ENCODE measurements around the gene DDX53.

Gene DDX53

GRCh38 chrX:22958250-22958649 lies 41.5 kb upstream of the DDX53 start:
- Histone ChIP-seq H3K4me3 (replicated peaks; ENCODE audit: insufficient read depth, low read length) (no peak overlapping the region), H3K27ac (replicated peaks) (no peak overlapping the region), H3K27me3 (ENCODE audit: insufficient read depth, poor library complexity, severe bottlenecking) (no peaks in the 10 kb centered on the region)
- DNase-seq (ENCODE audit: low read depth in 1 of 2, low spot score in 1 of 2): no peak
- TF ChIP-seq CTCF (IDR thresholded peaks at IDR 0.05; ENCODE audit: insufficient read depth, low read length) (no peak), REST (IDR thresholded peaks at IDR 0.05; ENCODE audit: insufficient replicate concordance, low read depth) (no peak), GABPA (IDR thresholded peaks at IDR 0.05; ENCODE audit: low read depth) (no peak), SPI1 (IDR thresholded peaks at IDR 0.05; ENCODE audit: borderline replicate concordance, low read depth) (no peak), POLR2AphosphoS5 (IDR thresholded peaks at IDR 0.05; ENCODE audit: low read depth) (no peak)

DNA sequence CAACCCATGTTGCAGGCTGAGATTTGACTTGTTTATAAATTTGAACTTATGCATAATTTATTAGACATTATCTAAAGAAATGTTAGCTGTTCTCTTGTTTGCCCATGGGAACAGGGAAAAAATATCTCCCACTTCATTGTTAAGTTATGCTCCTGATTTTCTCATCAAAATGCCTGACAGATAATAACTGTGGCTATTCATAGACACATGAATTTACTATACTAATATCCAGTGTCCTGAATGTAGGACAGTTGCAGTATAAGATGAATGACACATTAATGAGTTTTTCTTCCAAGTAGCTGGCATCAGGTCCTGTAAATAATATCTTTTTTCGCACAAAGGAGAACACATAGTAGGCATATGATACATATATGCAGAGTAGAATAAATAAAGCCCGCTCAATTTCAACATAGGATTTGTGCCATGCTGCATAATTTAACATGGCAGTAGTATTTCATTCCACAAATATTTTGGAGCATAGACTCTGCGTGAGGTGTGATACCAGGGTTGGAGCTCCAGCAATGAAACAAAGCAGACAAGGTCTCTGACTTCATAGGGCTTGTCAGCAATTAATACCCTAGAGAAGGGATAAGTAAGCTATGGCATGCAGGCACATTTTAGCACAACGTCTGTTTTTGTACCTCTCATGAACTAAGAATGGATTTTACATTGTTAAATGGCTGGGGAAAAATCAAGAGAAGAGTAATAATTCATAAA lies 40.4 kb upstream of the DDX53 start:
- TF ChIP-seq POLR2AphosphoS5 (IDR thresholded peaks at IDR 0.05; ENCODE audit: low read depth): no peak
- no peak for TF ChIP-seq GABPA (IDR thresholded peaks at IDR 0.05; ENCODE audit: low read depth)
- TF ChIP-seq CTCF (IDR thresholded peaks at IDR 0.05; ENCODE audit: insufficient read depth, low read length): no peak
- TF ChIP-seq SPI1 (IDR thresholded peaks at IDR 0.05; ENCODE audit: borderline replicate concordance, low read depth): no peak
- no peak for TF ChIP-seq REST (IDR thresholded peaks at IDR 0.05; ENCODE audit: insufficient replicate concordance, low read depth)
- DNase-seq (ENCODE audit: low read depth in 1 of 2, low spot score in 1 of 2): no peak
- Histone ChIP-seq H3K27me3 (ENCODE audit: insufficient read depth, poor library complexity, severe bottlenecking) (no peaks in the 10 kb centered on the region), H3K4me3 (replicated peaks; ENCODE audit: insufficient read depth, low read length) (no peak overlapping the region), H3K27ac (replicated peaks) (no peak overlapping the region)

DNA sequence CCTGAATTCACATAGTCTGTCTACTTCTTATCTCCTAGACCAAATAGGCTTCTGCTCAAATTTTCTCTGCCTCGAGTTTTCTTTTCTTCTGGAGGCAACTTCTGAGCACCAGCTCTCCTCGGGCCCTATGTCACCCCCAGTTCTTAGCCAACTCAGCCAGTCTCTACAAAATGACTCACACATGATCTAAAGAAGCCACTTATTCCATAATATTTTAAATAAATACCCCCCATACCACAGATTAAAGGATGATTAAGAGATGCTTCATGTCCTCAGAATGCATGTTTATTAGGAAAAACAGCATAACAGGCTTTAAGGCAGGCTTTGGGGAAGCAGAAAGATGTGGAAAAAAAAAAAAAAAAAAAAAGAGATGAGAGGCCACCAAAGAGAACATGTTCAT lies 36.6 kb upstream of the DDX53 start:
- Histone ChIP-seq H3K27ac (replicated peaks) (no peak overlapping the region), H3K4me3 (replicated peaks; ENCODE audit: insufficient read depth, low read length) (no peak overlapping the region), H3K27me3 (ENCODE audit: insufficient read depth, poor library complexity, severe bottlenecking) (no peaks in the 10 kb centered on the region)
- no peak for TF ChIP-seq SPI1 (IDR thresholded peaks at IDR 0.05; ENCODE audit: borderline replicate concordance, low read depth)
- no peak for TF ChIP-seq POLR2AphosphoS5 (IDR thresholded peaks at IDR 0.05; ENCODE audit: low read depth)
- no peak for TF ChIP-seq CTCF (IDR thresholded peaks at IDR 0.05; ENCODE audit: insufficient read depth, low read length)
- TF ChIP-seq GABPA (IDR thresholded peaks at IDR 0.05; ENCODE audit: low read depth): no peak
- no peak for TF ChIP-seq REST (IDR thresholded peaks at IDR 0.05; ENCODE audit: insufficient replicate concordance, low read depth)
- no peak for DNase-seq (ENCODE audit: low read depth in 1 of 2, low spot score in 1 of 2)

Data from HL-60 (cell line).